Suppressor macrophage treated with lipopolysaccharide for 4 hours (primary cell): ENCODE data around the gene RAB40B.

Source experiments
- DNase-seq: peaks from one replicate; pipeline ENCODE4 v3.0.0-alpha.2; 2020

RAB40B gene

DNA sequence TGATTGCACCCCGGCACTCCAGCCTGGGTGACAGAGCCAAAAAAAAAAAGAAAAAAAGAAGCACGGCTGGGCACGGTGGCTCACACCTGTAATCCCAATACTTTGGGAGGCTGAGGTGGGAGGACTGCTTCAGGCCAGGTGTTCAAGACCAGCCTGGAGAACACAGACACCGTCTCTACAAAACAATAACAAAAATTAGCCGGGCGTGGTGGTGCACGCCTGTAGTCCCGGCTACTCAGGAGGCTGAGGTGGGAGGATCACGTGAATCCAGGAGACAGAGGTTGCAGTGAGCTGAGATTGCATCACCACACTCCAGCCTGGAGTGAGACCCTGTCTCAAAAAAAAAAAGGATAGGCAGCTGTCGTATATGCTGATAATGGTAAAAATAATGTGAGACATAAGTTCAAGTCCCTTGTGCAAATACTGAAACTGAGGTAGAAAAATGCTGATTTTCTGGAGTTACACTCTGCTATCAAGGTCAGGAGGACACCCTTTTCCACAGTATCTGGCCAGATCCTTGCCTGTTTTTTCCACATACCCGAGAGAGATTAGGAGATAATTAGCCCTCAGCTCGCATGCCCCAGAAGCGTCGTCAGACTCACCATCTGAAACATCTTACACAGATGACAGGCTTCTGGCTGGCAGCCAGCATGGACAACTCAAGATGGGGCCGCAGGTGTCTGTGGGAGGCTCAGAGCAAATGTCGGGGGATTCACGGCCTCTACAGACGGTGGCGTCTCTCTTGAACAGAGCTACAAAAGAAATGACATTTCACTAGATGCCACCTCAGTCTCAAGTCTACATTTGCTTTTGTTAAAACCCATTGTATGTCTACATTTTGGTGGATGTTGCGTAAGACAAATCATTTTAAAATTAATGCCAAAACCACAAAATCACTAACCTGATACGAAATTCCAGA, 87.1 kb downstream of the RAB40B start:
- no peak for DNase-seq

- DNase-seq, result no peak
These were observed 88.8 kb downstream of the RAB40B start for GRCh38 chr17:82609655-82610054.

GRCh38 chr17:82608816-82609215, 89.7 kb downstream of the RAB40B start:
- no peak for DNase-seq

DNA sequence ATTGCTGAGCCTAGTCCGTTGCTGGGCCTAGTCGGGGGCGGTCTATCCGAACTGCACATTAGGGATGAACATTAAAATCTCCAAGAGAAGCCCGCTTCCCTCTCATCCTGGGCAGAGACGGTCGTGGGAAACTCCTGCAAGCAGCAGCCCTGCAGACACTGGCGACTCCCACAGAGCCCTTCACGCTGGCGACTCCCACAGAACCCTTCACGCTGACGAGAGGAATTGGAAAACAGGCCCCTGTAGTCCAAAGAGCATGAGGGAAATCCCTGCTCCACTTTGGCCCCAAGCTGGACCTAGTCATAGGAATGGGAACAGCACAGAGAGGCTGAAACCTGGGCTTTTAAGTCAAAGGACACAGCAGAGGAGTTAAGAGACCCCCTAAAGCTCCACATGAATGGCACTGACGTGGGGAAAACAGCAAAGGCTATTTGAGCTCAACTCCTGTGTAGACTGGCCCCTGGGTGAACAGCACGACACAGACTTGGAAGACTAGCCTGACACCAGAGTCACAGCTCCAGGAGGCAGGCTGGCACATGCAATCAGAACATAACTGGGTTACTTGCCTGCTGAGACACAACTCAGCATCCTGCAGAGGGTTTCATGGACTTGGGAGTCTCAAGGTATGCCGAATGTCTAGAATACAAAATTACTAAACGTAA, 92.4 kb downstream of the RAB40B start:
- DNase-seq, result no peak
